Activated CD4-positive, alpha-beta memory T cell treated with anti-CD3 and anti-CD28 coated beads, Interleukin-2, amount 10 ng/mL, durations not matched to agents 7 days and 5 days (primary cell): ENCODE data around the gene CSMD2. TPM values are rescaled to one million over a fixed set of nuclear protein-coding genes. Genes with fewer than 3 reads are reported as not detected.

Experiments
- CTCF ChIA-PET: fragments of 350-600 bp; sonication (Branson Sonifier 250); formaldehyde crosslinking; loops from one replicate; lab custom pipeline; 2021; ENCODE audit warnings: antibody characterized with exemption, inconsistent platforms; lab: Charles Lee
- POLR2A ChIA-PET: fragments of 350-600 bp; sonication (Branson Sonifier 250); formaldehyde crosslinking; loops from one replicate; lab custom pipeline; 2021; ENCODE audit warnings: antibody characterized with exemption; lab: Charles Lee
- DNase-seq: peaks from one replicate; pipeline ENCODE4 v3.0.0-alpha.2; 2020
- H3K27ac Mint-ChIP-seq: one replicate; pipeline ENCODE4 v1.8.0; 2021; ENCODE audit warnings: mild to moderate bottlenecking, mixed read lengths
- H3K27me3 Mint-ChIP-seq: one replicate; pipeline ENCODE4 v1.8.0; 2021; ENCODE audit warnings: mixed read lengths
- H3K36me3 Mint-ChIP-seq: one replicate; pipeline ENCODE4 v1.8.0; 2021; ENCODE audit warnings: low read depth, mixed read lengths
- H3K4me1 Mint-ChIP-seq: one replicate; pipeline ENCODE4 v1.8.0; 2021; ENCODE audit warnings: mixed read lengths
- H3K4me3 Mint-ChIP-seq: one replicate; pipeline ENCODE4 v1.8.0; 2021; ENCODE audit warnings: mild to moderate bottlenecking, mixed read lengths
- H3K9me3 Mint-ChIP-seq: one replicate; pipeline ENCODE4 v1.8.0; 2021; ENCODE audit warnings: mixed read lengths
- total RNA-seq, 2 experiments: library from RNA; stranded (reverse); gene quantifications; one replicate each; pipeline ENCODE4 v1.2.3, GENCODE V29; 2021

Gene CSMD2
- total RNA-seq, 2 experiments from 2014 or later, result not detected

- no peak overlapping the region for H3K27ac Mint-ChIP-seq
- H3K27me3 Mint-ChIP-seq, result peaks cover 13% of the 10 kb centered on the region
- H3K9me3 Mint-ChIP-seq, result no peaks in the 10 kb centered on the region
- POLR2A ChIA-PET, result no interaction called here
- DNase-seq, result no peak
- no peaks in the 10 kb centered on the region for H3K4me1 Mint-ChIP-seq
- CTCF ChIA-PET, result interaction anchor here (1.1 kb wide), 1 partner anchor 51 kb away, joined by 3 read pairs; no protein-coding TSS in a partner anchor
- no peaks in the 10 kb centered on the region for H3K36me3 Mint-ChIP-seq
- no peak overlapping the region for H3K4me3 Mint-ChIP-seq
Observed at GRCh38 chr1:33683913-33684312, 481.1 kb downstream of the CSMD2 start.

- no peak for DNase-seq
- CTCF ChIA-PET, result no interaction called here
- H3K27ac Mint-ChIP-seq, result no peak overlapping the region
- no peaks in the 10 kb centered on the region for H3K36me3 Mint-ChIP-seq
- no peaks in the 10 kb centered on the region for H3K9me3 Mint-ChIP-seq
- POLR2A ChIA-PET, result no interaction called here
- peaks cover 9% of the 10 kb centered on the region for H3K27me3 Mint-ChIP-seq
- no peaks in the 10 kb centered on the region for H3K4me1 Mint-ChIP-seq
- H3K4me3 Mint-ChIP-seq, result no peak overlapping the region
Observed at GRCh38 chr1:33682371-33682770, 482.7 kb downstream of the CSMD2 start.

DNA sequence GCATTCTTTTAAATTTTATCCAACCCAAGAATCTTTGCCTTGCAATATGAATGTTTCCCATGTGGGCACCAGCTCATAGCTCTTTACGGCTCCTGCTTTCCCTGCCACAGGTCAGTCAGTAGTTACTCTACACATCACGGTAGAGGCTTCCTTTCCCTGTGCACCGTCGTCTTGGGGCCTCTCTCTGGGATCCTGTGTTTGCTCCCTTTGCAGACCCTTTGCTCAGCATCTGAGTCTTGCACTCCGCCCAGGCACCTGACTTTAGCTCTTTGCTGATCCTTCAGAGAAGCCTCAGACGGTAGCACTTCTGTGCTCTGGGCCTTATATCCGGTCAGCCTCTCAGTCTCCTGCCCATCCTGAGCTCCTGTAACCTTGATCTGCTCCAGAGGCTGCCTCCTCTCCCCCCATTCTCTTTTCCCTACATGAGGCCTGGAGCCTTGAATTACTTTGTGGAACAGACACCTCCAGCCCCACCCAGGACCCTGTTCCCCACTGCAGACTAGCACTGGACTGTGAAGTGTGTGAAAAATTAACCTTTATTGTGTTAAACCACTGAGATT is 484.7 kb downstream of the CSMD2 start:
- POLR2A ChIA-PET, result no interaction called here
- no peak for DNase-seq
- Mint-ChIP-seq H3K9me3 (no peaks in the 10 kb centered on the region), H3K4me3 (no peak overlapping the region), H3K36me3 (no peaks in the 10 kb centered on the region), H3K27me3 (peaks cover 2% of the 10 kb centered on the region), H3K4me1 (no peaks in the 10 kb centered on the region), H3K27ac (no peak overlapping the region)
- CTCF ChIA-PET, result no interaction called here

DNA sequence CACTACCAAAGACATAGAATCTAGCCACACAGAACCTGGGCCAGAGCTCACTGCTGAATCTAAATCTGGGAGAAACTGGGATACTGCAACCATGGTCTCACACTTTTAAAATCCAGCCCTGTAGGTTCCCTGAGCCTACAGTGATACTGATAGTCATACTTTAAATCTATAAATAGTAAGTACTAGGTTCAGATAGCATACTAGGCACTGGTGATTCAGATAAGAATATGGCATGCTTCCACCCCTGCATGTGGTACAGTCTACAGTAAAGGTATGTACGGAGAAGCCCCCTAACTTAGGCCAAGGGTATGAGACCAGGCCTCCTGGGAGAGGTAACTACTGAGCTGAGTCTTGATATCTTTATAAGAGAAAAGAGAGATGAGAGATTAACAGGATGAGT is 494.5 kb downstream of the CSMD2 start:
- ChIA-PET CTCF (no interaction called here), POLR2A (no interaction called here)
- Mint-ChIP-seq H3K4me3 (no peak overlapping the region), H3K4me1 (no peaks in the 10 kb centered on the region), H3K36me3 (no peaks in the 10 kb centered on the region), H3K27ac (no peak overlapping the region), H3K27me3 (peaks cover 2% of the 10 kb centered on the region), H3K9me3 (no peaks in the 10 kb centered on the region)
- no peak for DNase-seq

- Mint-ChIP-seq H3K4me1 (no peaks in the 10 kb centered on the region), H3K27me3 (no peaks in the 10 kb centered on the region), H3K36me3 (no peaks in the 10 kb centered on the region), H3K4me3 (no peak overlapping the region), H3K9me3 (no peaks in the 10 kb centered on the region), H3K27ac (no peak overlapping the region)
- no peak for DNase-seq
- ChIA-PET POLR2A (no interaction called here), CTCF (no interaction called here)
Observed at GRCh38 chr1:33668695-33669094, 496.3 kb downstream of the CSMD2 start.

DNA sequence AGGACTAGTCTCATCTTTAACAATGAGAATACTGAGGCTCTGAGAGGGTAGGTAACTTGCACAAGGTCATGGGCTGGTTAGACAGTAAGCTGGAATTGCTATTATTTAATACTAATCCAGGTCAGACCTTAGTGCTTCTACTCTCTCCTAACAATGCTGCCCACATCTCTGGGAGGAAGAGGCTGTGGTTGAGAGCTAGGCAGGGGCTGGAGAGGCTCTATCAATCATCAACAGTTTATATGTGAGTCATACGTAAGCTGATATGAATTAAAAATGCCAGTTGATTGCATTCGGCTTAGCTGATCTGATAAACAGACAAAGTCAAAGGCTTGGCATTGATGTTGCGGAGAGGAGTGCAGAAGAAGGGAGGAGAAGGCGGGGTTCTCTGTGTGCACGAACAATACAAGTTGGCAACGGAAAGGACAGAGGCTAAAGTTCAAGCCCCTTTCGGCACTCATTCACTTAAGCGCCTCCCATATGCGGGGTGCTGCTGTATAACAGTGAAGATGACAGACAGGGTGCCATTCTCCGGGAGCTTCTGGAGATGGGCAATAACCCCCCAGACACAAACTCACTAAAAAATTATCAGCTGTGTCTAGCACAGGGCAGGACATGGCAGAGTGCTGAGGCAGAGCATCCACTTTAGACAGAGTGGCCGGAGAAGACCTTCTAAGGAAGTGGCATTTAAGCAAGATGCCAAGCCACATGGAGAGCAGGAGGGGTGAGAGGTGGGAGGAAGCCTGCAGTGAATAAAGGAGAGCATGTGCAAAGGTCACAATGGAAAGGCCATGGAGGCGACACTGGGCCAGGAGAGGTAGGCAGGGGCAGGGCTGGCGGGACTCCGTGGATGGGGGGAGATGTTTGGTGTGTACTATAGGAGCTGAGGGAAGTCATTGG is 497.4 kb downstream of the CSMD2 start:
- Mint-ChIP-seq H3K4me3 (no peak overlapping the region), H3K27me3 (no peaks in the 10 kb centered on the region), H3K27ac (no peak overlapping the region), H3K4me1 (no peaks in the 10 kb centered on the region), H3K9me3 (no peaks in the 10 kb centered on the region), H3K36me3 (no peaks in the 10 kb centered on the region)
- POLR2A ChIA-PET, result no interaction called here
- no peak for DNase-seq
- CTCF ChIA-PET, result no interaction called here

DNA sequence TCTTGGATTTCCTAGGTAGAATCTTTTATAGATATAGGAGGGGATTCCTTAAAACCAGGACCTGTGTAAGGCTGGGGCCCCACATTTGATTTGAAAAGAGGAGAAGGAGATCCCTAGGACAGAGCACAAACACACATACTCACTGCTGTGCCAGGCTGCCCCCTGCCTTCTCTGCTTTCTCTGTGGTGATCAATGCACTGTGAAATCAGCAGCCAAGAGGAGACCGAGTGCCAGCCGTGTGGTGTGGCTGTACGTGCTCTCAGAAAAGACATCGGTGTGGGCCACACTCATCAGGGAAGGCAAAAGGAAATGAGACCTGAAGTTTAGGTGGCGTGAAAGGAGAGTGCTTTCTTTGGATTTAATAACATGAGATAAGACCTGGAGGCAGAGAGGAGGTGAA is 498.4 kb downstream of the CSMD2 start:
- DNase-seq, result no peak
- Mint-ChIP-seq H3K4me3 (no peak overlapping the region), H3K27me3 (no peaks in the 10 kb centered on the region), H3K27ac (no peak overlapping the region), H3K36me3 (no peaks in the 10 kb centered on the region), H3K9me3 (no peaks in the 10 kb centered on the region), H3K4me1 (no peaks in the 10 kb centered on the region)
- ChIA-PET POLR2A (no interaction called here), CTCF (no interaction called here)

DNA sequence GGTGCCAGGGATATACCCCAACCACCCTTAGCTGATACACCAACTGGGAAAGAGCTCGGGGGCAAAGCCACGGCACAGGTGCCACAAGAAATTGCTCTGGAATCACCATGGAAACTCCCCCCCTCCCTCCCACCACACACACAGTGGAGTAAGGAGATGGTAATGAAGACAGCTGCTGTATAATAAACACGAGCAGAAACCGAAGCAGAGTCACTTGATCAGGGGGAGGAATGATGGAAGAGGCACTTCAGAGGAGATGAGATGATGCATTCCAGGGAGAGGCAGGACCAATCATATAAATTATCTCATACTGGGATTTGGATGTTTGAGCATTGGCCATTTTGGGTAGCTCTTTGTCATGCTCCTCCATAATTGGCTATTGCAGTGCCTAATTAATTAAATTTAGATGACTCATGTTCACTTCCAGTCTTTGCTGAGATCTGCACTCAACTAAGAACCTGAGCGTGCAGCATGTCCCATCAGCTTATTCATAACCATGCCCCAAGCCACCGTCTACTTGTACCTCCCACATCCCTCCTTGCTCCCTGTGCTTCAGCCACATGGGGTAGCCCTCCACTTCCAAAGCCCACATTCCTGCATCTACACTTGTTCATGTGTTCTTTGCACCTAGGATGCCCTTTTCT is 503.1 kb downstream of the CSMD2 start:
- no peak overlapping the region for H3K27ac Mint-ChIP-seq
- ChIA-PET POLR2A (no interaction called here), CTCF (no interaction called here)
- H3K9me3 Mint-ChIP-seq, result no peaks in the 10 kb centered on the region
- no peaks in the 10 kb centered on the region for H3K4me1 Mint-ChIP-seq
- no peaks in the 10 kb centered on the region for H3K36me3 Mint-ChIP-seq
- DNase-seq, result no peak
- H3K27me3 Mint-ChIP-seq, result peaks cover 2% of the 10 kb centered on the region
- no peak overlapping the region for H3K4me3 Mint-ChIP-seq

DNA sequence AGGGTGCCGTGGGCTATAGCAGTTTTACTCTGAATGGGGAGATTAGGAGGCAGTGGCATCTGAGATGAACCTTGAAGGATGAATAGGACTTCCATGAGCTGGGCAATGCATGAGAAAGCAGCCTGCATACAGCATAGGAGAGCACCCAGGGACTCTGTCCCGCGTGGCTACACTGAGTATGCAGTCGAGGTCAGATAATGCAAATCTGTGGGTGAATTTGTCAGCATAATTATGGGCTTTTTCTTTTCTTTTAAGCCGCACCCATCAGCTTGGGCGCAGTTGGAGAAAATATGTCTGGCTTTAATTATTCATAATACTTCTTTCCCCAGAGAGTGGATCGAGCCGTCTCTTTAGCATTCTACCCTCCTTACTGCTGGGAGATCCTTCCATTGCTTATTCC is 504.1 kb downstream of the CSMD2 start:
- Mint-ChIP-seq H3K36me3 (no peaks in the 10 kb centered on the region), H3K9me3 (no peaks in the 10 kb centered on the region), H3K4me1 (no peaks in the 10 kb centered on the region), H3K27ac (no peak overlapping the region), H3K27me3 (peaks cover 2% of the 10 kb centered on the region), H3K4me3 (no peak overlapping the region)
- no peak for DNase-seq
- ChIA-PET POLR2A (no interaction called here), CTCF (no interaction called here)

GRCh38 chr1:33660244-33660643 is 504.8 kb downstream of the CSMD2 start:
- Mint-ChIP-seq H3K4me3 (no peak overlapping the region), H3K27ac (no peak overlapping the region), H3K36me3 (no peaks in the 10 kb centered on the region), H3K9me3 (no peaks in the 10 kb centered on the region), H3K4me1 (no peaks in the 10 kb centered on the region), H3K27me3 (peaks cover 2% of the 10 kb centered on the region)
- CTCF ChIA-PET, result interaction anchor here (2.0 kb wide), 1 partner anchor 27 kb away, joined by 8 read pairs; no protein-coding TSS in a partner anchor
- no peak for DNase-seq
- POLR2A ChIA-PET, result interaction anchor here (1.1 kb wide), 1 partner anchor 13 kb away, joined by 3 read pairs; no protein-coding TSS in a partner anchor

- no peak for DNase-seq
- Mint-ChIP-seq H3K4me1 (no peaks in the 10 kb centered on the region), H3K9me3 (no peaks in the 10 kb centered on the region), H3K36me3 (no peaks in the 10 kb centered on the region), H3K4me3 (no peak overlapping the region), H3K27ac (no peak overlapping the region), H3K27me3 (peaks cover 2% of the 10 kb centered on the region)
- ChIA-PET CTCF (interaction anchor here (2.0 kb wide), 1 partner anchor 26 kb away, joined by 8 read pairs; no protein-coding TSS in a partner anchor), POLR2A (interaction anchor here (1.1 kb wide), 1 partner anchor 13 kb away, joined by 3 read pairs; no protein-coding TSS in a partner anchor)
Observed at GRCh38 chr1:33659641-33660040, 505.4 kb downstream of the CSMD2 start.

DNA sequence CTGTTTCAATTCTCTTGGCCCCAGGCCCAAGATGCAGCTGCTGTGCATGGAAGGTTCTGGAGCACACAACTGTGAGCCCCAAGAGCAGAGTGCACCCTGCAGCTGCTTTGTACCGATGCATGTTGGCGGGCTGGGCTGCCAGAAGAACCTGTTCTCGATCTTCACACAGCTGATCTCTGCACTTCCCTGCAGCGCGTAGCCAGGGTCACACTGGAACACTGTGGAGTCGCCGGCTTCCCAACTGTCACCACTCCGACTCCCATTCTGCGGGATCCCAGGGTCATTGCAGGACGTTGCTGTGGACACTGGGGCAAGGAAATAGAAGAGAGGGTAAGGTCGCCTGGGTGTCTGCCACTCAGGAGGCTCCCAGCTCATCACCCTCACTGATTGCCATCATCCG is 507.2 kb downstream of the CSMD2 start:
- no peak for DNase-seq
- POLR2A ChIA-PET, result no interaction called here
- CTCF ChIA-PET, result no interaction called here
- H3K4me3 Mint-ChIP-seq, result no peak overlapping the region
- H3K9me3 Mint-ChIP-seq, result no peaks in the 10 kb centered on the region
- no peak overlapping the region for H3K27ac Mint-ChIP-seq
- H3K27me3 Mint-ChIP-seq, result peaks cover 2% of the 10 kb centered on the region
- H3K36me3 Mint-ChIP-seq, result no peaks in the 10 kb centered on the region
- no peaks in the 10 kb centered on the region for H3K4me1 Mint-ChIP-seq

- no peak overlapping the region for H3K27ac Mint-ChIP-seq
- no peak overlapping the region for H3K4me3 Mint-ChIP-seq
- peaks cover 2% of the 10 kb centered on the region for H3K27me3 Mint-ChIP-seq
- CTCF ChIA-PET, result interaction anchor here (1.2 kb wide), 1 partner anchor 18 kb away, joined by 3 read pairs; no protein-coding TSS in a partner anchor
- no peaks in the 10 kb centered on the region for H3K36me3 Mint-ChIP-seq
- no peaks in the 10 kb centered on the region for H3K9me3 Mint-ChIP-seq
- POLR2A ChIA-PET, result no interaction called here
- no peaks in the 10 kb centered on the region for H3K4me1 Mint-ChIP-seq
- no peak for DNase-seq
Observed at GRCh38 chr1:33656467-33657005, 508.5 kb downstream of the CSMD2 start.
